Hepatic stellate cell (primary cell): ENCODE results near the gene MS4A6E.
"Not testable (repeated sequence)": the region's sequence is repeated elsewhere in the genome, so short reads cannot be mapped to it uniquely, and the experiment has no call there.

ENCODE experiments used
- DNase-seq: peaks from one replicate; pipeline ENCODE4 v3.0.0; 2011; ENCODE audit warnings: low spot score

The MS4A6E gene

GRCh38 chr11:60326955-60327354 lies at the start of gene MS4A6E:
TSS of gene MS4A6E (plus strand) at chr11:60327255. CDS start at chr11:60334896, 7,641 bp downstream.
- no peak for DNase-seq

DNA sequence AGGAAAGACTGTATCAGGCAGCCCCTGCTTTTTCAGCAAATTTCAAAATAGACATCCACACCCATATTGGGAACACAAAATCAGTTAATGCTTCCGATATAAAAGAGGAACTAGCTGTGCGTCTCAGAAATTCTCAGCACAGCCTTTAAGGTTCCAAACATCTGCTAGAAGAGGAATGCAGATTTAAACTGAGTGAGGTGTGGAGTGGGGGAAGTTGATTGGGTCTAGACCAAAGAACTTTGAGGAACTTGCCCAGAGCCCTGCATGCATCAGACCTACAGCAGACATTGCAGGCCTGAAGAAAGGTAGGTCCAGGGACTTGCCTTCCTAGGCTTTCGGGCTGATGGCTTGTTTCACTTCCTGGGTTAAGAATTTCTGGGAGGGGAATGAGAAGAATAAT lies 46.6 kb upstream of the MS4A6E start, which contains the start of gene MS4A4A:
MS4A4A (plus strand) TSS at position 255 of the 400 bp plus-strand sequence; CDS start at position 265, 10 bp downstream.
- no peak for DNase-seq

GRCh38 chr11:60281485-60281884 lies 45.6 kb upstream of the MS4A6E start:
- no peak for DNase-seq

GRCh38 chr11:60282286-60282685 lies 44.8 kb upstream of the MS4A6E start:
- DNase-seq = no peak

GRCh38 chr11:60285411-60286126 lies 41.5 kb upstream of the MS4A6E start:
- not testable (repeated sequence) for DNase-seq

DNA sequence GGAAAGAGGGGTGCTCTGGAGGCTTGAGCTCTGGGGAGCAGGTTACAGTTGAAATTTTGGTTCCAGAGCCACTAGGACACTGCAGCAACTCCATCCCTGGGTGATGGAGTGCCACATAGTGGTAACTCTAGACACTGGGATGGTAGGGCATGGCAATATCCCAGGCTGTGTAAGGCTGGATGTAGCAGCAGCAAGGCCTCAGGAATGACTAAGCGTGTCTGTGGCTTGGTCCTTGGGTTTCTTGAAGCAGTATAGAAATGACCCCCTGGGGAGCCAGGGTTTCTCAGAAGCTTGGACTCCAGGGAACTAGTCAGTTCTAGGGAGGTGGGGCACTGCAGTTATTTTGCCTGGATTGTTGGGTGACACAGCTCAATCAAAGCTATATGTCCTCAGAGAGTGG lies 38.5 kb upstream of the MS4A6E start:
- no peak for DNase-seq

GRCh38 chr11:60292145-60292544 lies 34.9 kb upstream of the MS4A6E start:
- DNase-seq = no peak

DNA sequence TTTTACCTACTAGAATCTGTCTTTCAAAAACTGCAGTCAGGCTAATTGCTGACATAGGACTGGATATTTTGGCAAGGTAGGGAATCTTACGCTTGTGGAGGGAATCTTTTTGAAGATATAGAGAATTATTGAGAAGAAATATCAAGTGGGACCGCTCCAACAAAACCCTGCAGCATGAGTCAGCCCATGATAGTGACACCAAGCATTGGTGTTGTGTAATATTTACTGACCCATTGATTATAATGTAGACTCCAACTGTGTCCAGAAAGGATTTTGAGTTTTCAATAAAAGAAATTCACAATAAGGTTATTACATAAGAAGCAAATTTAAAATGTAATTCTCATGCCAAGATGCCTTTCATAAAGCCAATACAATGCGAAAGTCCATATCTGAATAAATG lies 25.9 kb upstream of the MS4A6E start:
- DNase-seq = no peak

GRCh38 chr11:60301884-60302283 lies 25.2 kb upstream of the MS4A6E start:
- not testable (repeated sequence) for DNase-seq

GRCh38 chr11:60303661-60304060 lies 23.4 kb upstream of the MS4A6E start:
- DNase-seq = no peak

DNA sequence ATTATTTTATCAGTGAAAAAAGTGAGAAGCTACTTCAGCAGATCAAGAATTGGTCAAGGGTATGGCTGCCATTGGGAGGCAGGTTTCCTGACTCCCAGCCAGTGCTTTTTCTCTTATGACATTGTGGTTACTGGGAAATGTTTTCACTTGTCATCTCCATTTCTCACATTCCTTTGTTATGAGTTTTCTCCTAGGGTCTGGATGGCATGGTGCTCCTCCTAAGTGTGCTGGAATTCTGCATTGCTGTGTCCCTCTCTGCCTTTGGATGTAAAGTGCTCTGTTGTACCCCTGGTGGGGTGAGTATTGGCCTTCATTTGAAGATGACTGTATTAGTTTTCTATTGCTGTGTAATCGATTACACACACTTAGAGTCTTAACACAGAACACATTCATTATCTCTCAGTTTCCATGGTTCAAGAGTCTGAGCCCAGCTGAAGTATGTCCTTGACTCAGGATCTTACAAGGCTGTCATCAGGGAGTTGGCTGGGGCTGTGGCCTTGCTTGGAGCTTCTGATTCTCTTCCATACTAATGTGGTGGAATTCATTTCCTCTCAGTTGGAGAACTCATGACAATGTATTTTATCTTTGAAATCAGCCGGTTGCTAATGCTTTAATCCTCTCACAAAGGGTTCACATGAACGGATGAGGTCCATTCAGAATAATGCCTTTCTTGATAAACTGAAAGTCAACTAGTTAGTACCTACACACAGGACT lies 21.0 kb upstream of the MS4A6E start:
- no peak for DNase-seq

GRCh38 chr11:60307507-60308195 lies 19.4 kb upstream of the MS4A6E start:
- no peak for DNase-seq

- DNase-seq = no peak
Measured at GRCh38 chr11:60310407-60310998, 16.6 kb upstream of the MS4A6E start.

DNA sequence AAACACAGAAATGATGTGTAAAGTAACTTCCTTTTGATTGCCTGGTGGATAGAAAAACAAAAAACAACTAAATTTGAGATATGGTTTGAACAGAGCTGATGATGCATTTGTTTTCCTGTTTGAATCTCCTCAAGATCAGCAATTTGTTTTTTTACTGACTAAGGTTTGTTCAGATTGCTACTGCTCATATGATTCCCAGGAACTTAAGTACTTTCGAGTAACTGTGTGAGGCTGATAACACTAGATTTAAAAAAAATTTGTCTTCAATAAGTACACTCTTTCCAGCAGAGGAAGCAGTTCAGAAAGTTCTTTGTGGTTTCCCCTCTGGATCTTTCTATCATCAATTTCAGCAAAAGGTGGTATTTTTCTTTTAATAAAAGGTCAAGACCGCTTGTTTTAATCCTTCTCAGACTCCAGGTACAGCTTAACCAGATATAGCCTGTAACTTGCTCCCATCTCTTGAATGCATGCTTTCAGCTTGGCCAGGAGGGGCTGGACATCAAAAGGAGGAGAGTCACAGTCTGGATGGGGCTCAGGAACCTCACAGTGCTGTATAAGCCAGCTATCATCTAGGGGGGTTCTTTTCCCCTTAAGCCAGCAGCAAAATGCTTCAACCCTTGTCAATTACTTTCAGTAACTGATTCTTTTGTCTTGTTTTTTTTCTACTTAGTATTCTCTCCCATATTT lies 12.3 kb upstream of the MS4A6E start:
- DNase-seq = no peak

- no peak for DNase-seq
Measured at GRCh38 chr11:60315871-60316270, 11.2 kb upstream of the MS4A6E start.

- DNase-seq = no peak
Measured at GRCh38 chr11:60316317-60316716, 10.7 kb upstream of the MS4A6E start.

GRCh38 chr11:60318726-60319125 lies 8.3 kb upstream of the MS4A6E start:
- no peak for DNase-seq

GRCh38 chr11:60321051-60321450 lies 6.0 kb upstream of the MS4A6E start:
- no peak for DNase-seq

GRCh38 chr11:60328460-60328859 lies 1.4 kb downstream of the MS4A6E start:
- no peak for DNase-seq

GRCh38 chr11:60332846-60333245 lies 5.8 kb downstream of the MS4A6E start:
- no peak for DNase-seq

GRCh38 chr11:60334005-60334620 lies 7.1 kb downstream of the MS4A6E start:
- DNase-seq = peak; percentile 14
